NCI-H524 treated with DMSO at 0.1 percent for 48 hours (cell line): ENCODE data around the gene PDGFC.
A peak's percentile ranks its signal among the peaks of the same experiment; 100 is the strongest.

Source experiments
- DNase-seq: peaks from one replicate; lab custom pipeline; 2025; lab: John Stamatoyannopoulos, UW

The PDGFC gene

DNA sequence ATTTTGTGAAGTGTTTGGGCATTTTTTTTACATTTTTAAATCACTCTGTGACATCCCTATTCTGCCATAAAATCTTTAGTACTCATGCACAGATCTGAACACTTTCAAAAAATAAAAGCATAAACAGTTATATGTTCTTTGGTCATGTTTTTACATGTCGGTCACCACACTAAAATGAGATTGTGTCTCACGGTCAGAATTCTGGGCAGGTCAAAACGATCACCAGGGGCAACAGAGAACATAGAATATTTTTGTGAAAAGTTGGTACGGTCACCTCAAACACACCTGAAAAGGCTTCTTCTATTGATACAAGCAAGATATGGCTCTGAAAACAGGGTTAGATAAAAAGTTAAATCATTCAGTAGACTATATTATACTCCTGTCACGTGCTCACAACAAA lies 189.1 kb downstream of the PDGFC start:
- no peak for DNase-seq

DNA sequence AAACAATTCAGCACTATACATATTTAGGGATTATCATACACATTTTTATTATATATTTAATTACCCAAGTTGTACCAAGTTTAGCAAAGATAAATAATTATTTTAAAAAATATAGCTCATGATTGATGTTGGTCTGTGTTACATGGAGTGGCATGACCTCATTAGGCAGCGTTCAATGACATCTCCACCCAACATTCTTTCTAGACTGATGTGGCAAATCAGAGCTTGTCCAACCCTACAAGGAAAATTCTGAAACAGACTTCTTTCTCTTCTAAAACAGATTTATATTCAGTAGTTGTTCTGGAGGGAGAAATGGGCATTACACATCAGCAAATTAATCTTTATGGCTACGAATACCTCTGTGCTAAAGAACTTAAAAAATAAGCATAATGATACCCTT lies 189.7 kb downstream of the PDGFC start:
- DNase-seq, result no peak

DNA sequence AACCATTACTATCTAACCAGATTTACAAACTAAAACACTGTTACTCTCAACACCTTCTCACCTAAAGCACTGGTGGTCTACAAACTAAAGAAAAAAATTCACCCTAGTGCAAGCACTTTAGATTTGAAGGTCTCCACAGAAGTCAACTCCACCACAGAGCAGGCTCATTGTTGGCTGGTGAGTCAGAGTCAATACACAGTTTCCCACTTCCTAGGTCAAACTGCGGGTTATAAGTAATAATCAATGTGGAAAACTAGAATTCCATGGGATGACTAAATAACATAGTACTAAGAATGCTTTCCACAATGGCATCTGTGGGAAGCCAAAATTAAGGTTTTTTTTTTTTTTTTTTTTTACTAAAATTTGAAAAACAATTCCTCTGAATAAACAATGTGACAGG lies 191.8 kb downstream of the PDGFC start:
- DNase-seq, result no peak

DNA sequence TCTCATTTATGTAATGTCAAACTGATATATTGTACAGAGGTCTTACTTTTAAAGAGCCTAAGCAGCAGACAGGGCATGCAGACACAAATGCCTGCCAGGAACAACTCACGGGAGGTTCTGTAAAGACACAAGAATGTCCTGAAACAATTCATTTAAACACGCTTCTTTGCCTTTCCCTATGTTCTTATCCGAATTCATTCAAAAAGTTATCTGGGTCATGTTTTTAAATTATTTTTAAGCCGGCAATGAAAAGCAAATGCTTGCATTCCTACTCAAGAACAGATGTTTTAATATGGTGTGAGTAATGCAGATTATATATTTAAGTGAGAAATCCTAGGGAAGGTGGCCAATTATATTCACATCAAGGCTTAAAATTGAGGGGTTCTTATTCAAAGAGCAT lies 192.6 kb downstream of the PDGFC start:
- DNase-seq, result no peak

DNA sequence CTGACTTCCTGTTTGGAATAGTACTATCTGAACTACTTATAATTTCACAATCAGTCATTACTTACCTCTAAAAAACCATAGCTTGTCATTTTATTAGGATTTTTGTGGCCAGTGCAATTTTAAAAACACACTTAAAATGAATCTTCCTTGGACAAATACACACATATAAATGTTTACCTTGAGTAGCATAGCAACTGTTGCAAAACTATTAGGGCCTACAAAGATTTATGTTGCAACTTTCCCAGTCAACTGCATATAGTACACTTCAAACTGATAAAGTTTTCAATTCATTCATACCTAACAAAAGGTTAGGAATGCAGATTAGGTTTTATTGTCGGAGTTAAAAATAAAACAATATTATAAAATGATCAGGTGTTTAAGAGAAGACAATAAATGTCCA lies 193.0 kb downstream of the PDGFC start:
- no peak for DNase-seq

DNA sequence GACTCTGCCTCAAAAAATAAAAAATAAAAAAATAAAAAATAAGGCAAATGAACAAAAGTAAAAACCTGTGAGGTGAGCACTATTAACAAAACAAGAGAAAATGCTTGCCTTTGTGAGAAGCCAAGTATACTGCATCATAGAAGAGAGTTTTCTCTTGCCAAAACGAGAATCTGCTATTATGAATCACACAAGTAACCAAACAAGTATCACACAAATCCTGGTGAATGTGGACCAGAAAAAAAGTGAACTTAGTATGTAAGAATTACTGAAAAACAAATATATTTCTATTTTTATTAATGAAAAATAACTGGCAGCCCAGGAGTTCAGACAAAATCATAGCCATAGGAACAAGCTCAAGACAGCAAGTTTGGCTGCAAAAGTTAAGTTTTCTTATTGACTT lies 193.5 kb downstream of the PDGFC start:
- no peak for DNase-seq

DNA sequence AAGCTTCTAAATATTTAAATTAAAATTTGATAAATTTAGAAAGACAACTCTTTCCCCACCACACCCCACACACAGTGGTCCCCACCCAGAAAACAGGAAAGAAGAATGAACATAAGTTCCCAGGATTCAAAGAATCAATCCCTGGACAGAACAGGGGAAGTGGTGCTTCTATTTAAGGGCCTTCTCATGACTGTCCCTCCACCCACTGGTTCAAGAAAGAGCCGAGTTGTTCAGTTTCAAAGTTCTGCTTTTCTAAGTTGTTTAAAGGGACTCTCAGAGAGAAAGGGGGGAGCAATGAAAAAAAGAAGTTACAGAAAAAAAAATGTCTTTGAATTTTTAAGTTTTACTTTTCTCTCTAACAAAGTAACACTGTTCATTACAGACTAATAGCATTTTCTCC lies 195.8 kb downstream of the PDGFC start:
- DNase-seq, result no peak

DNA sequence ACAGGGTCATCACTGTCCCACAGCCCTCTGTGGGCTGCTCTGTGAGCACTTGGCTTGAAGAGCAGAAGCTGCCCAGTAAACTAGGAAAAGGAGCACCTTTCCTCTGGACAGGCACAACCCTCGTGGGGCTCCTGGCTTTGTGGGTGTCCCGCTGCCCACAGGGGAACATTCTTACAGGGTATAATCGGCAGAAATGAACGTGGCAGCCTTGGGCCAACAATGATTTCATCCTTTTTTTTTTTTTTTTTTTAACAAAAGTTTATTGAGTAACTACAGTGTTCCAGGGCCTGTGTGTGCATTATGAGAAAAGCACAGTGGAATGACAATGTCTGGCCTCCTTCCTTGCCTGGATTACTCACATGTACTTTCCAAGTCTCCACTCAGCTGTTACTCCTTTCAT lies 197.2 kb downstream of the PDGFC start:
- DNase-seq, result no peak

DNA sequence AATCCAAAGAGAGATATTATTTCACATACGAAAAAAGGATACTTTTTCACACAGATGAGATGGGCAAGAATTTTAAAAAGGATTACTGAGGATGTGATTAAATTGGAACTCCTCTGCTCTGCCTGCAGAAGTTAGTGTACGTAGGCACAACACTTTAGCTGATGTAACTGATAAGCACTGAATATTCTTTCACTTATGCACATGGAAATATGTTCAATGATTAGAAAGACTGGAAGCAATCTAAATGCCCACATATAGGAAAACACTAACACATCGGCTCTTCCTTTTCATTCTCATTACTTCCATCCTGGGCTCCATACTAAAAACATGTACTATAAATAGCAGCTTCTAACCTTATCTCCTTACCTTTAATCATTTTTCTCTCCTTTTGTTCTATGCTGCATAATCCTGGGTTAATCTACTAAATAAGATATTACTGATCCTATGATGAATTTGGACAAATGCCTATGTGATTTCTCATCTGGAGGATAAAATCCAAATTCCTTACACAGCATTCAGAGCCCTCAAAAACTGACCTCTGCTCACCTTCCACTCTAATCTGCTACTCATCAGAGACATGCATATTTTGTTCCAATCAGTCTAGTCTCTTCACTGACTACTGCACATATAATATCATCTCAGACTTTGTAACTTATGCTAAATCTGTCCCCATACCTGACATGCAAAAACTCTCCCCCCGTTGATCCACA lies 197.8 kb downstream of the PDGFC start:
- DNase-seq, result no peak

DNA sequence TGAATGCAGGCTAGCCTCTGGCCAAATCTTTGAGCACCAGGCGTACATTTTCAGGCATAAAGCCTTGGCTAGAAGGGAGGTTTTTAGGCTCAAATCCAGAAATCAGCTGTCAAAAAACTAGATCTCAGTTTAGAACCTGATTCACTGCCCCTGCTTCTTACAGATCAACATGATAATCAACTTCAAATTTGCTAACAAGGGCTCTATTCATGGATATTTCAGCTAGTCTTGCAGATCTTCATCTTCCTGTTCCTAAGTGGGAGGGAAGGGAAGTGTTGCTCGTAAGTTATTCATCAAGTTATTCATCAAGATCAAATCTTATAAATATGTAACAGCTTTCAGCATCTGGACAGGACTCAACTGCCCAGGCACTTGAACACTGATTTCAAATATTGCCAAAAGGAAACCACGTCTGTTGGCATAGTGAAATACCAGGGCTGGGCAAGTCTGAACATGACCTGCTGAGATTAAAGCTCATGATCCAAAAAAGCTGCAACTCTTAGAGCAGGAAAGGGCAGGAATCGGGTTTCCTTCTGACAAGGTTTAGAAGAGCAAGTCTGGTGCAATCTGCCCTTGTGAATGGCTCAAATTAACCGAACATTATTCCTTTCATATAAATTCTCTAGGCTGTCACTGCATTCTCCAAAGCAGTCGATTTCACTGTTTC lies 200.3 kb downstream of the PDGFC start:
- peak; percentile 84 for DNase-seq

DNA sequence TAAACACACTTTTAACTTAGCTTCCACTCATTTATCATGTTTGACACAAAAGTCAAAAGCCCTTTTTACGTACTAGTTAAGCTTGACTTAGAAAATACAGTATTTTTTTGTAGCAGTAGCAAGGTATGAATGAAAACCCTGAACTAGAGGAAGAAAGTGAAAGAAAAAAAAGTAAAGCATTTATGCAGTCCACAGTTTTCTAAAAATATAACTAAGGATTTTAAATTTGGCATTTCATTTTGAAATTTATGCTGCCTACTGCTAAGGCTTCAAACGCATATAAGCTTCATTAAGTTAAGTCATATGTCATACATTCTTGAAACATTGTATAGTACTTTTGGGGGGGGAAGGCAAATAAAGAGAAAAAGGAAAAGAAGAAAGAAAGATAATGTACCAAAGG lies 201.5 kb downstream of the PDGFC start:
- DNase-seq, result no peak

DNA sequence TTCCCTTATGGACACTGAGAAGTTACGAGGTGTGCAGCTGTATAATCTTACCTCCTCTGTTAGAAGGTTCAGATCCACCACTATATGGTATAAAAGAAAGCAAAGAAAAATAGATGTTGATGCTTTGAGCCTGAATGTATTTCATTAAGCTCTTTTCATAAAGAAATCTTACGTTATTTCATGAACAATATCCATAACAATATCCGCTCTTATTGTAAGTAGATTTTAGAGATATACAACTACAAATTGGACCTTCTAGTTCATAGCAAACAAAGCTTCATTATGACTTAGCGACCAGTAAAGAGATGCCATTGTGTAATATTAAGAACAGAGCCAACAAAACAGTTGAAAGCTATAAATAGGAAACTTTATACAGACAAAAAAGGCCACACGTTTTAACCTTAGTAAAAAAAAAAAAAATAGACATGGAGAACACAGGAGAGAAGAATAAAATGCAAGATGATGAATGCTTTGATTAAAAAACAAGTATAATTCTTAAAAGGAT lies 203.6 kb downstream of the PDGFC start:
- DNase-seq, result no peak

DNA sequence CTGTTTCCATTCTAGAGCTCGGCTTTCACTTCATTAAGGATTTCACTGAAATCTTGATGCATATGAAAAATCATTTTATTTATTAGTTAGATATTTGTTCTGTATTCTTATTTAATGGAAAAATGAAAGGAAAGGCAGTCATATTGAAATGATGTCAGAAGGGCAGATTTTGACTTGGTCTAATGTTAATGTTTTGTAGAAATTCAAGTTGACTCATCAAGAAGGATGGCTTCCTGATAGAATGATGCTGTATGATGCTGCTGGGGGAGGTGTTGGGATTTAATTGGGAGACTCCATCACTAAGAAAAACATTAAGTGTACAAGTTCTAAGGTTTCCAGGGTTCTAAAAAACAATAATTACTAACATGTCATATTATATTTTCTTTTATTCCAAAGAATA lies 204.8 kb downstream of the PDGFC start:
- DNase-seq, result no peak

DNA sequence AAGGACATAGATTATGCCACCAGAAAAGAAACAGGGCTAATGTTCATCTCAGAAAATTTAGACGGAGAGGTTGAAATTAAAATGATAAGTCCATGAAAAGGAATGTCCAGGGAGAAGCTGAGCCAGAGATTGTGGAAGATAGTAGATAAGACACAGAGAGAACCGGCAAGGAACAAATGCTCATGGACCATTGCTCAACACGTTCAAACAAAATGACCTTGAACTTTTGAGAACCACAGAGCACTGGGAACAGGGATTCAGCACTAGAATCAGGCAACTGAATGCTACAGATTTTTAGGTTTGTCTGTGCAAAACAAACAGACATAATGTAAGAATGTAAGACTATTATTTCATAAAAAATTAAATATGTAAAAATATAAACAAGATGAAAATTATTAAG lies 206.3 kb downstream of the PDGFC start:
- no peak for DNase-seq

DNA sequence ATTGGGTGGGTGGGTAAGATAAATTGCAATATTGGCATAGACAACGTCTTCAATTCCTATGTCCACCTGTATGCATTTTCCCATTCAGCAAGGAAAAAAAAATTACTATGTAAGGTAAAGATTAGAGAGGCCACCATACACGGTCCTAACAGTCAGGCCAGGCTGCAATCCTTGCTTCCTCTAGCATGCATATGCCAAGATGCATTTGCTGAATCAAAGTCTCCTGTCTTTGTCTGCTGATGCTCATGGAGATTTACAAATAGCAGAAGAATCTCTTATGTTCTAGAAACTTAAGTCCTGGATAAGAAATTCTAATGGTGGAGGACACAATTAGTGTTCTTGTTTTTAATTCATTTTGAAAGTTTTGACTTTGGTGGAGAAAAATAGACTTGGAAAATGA lies 206.8 kb downstream of the PDGFC start:
- no peak for DNase-seq

DNA sequence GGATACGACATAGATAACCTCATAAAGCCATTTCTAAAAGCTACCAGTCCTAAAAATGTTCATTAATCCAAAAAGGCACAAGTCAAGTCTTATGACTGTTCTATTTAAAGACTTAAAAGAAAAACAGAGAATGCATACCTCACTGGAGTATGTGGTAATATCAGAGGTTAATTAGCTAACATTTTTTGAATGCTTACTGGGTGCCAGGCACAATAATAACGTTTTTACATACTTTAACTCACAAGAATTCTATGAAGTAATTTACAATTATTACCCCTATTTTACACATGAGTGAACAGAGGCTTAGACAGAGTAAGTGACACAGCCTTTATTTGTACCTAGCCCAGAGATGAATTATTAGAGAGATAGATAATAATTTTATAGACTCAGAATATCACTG lies 207.5 kb downstream of the PDGFC start:
- DNase-seq, result no peak

DNA sequence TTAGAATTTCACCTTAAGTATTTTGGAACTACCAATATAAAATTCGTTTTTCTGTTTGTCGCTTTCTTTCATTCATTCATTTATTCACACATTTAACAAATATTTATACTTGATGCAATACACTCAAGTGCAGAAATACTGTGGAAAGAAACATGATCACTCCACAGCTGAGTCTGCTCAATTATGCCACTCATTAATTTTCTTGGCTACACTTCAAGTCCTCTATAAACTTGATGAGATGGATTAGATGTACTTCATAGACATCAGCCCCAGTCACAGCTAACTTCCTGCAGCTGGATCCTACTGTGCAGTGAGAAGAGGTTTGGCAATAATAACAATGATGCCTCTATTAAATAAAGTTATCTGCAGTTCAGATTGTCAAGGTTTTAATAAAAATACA lies 208.1 kb downstream of the PDGFC start:
- peak; percentile 73 for DNase-seq

DNA sequence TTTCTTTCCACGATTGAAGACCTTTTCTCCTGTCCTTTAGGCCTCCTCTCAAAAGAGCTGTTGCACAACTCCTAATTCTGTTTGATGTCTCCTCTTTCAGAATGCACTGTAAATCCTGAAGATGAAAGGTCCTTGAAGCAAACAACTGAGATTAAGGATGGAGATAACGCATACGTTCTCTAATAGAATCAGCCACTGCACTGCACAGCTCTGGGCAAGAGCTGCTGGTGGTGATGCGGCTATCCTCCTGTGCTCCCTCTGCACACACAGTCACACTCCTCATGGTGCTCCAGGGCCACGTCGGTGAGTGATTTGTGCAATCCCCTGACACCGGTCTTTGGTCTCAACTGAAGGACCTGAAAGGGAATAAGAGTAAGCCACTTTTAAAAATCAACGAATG lies 208.7 kb downstream of the PDGFC start:
- peak; percentile 34 for DNase-seq

DNA sequence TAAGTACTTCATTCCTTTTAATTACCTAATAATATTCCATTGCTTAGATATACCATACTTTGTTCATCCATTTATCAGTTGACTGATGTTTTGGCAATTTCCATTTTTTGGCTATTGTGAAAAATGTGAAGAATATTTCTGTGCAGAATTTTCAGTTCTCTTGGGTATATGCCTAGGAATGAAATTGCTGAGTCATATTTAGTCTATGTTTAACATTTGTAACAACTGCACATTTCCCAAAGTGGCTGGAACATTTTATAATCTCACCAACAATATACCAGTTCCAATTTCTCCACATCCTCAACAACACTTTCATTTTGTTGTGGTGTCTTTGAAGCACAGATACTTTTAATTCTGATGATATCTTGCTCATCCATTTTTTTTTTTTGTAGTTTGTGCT lies 215.5 kb downstream of the PDGFC start:
- DNase-seq, result no peak

DNA sequence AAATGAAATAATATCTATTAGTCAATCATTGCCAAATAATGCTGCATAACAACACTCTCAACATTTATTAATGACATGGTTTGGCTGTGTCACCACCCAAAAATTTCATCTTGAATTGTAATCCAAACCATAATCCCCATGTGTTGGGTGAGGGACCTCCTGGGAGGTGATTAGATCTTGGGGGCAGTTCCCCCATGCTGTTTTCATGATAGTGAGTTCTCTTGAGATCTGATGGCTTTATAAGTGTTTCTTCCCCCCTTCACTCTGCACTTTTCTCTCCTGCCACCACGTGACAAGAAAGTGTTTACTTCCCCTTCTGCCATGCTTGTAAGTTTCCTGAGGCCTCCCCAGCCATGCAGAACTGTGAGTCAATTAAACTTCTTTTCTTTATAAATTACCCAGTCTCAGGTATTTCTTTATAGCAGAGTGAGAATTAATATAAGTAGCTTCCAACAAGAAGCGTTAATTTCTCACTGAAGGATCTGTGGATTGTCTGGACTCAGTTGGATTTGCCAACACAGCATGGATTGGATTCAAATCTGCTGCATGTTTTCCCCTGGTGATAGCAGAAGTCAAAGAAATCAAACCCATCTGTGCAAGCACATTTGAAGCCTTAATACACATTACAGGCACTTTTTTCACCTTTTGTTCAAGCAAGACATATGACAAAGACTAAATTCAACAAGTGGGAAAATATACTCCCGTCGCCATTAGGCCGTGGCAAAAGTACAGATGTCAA lies 216.6 kb downstream of the PDGFC start:
- no peak for DNase-seq

DNA sequence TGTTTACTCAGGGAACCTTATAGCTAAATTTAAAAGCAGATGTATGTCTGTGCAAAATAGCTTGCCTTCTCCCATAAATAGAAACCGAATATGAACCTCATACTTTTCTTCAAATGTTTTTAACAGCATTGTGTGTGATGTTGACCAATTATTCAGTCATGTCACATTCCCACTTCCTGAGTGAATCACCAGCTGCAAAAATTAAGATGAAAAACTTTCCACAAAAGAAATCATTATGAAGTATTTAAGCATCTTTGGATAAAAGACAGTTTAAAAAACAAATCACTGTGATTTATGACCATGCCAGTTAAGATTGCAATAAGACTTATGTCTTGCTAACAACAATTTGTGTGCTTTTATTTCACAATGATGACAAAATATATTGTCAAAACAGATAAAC lies 220.1 kb downstream of the PDGFC start:
- no peak for DNase-seq

DNA sequence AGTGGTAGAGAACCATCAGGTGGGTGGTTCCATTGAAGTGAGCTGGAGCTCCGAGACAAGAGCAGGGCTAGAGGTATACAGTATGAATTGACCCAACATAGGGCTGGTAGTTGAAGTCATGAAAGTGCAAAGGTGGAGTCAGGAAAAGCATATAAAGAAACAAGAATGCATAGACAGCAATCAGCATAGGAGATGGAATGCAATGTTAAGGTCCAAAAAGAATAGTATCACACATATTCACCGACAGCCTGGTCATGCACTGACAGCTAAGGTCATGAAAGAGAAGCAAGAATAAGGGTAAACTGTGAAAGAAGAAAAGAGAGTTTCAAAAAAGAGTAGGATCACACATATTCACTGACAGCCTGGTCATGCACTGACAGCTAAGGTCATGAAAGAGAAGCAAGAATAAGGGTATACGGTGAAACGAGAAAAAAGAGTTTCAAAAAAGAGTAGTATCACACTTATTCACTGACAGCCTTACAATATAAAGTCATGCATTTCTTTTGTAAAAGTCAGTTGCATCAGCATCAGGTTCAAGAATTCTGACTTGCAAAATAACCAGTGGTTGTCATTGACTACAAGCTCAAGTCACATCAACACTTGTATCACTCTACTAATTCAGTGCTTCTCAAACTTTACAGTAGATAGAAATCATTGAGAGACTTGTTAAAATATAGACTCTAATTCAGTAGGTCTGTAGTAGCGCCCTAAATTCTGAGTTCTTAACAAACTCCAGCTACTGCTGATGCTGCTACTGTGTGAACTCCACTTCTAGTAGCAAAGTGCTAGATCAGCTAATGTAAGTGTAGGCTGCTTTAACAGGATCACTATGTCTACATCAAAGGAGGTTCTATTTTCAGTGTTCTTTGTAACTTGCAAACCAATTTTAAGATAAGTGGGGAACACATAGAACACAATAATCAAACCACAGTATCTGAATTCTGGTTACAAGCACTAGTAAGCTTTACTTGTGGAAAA lies 221.9 kb downstream of the PDGFC start:
- no peak for DNase-seq
